HG03558 (cell line): ENCODE measurements around the gene CLOCK.
A peak's percentile ranks its signal among the peaks of the same experiment; 100 is the strongest.
"Not testable (repeated sequence)": the region's sequence is repeated elsewhere in the genome, so short reads cannot be mapped to it uniquely, and the experiment has no call there.

Experiments
- ATAC-seq: cut with Tn5 transposase; IDR thresholded peaks from one replicate; pipeline ENCODE4 v1.9.1; 2021; ENCODE audit warnings: moderate number of reproducible peaks; ENCODE audit not compliant: unreplicated experiment; ENCODE audit errors: extremely low read depth

Gene CLOCK

DNA sequence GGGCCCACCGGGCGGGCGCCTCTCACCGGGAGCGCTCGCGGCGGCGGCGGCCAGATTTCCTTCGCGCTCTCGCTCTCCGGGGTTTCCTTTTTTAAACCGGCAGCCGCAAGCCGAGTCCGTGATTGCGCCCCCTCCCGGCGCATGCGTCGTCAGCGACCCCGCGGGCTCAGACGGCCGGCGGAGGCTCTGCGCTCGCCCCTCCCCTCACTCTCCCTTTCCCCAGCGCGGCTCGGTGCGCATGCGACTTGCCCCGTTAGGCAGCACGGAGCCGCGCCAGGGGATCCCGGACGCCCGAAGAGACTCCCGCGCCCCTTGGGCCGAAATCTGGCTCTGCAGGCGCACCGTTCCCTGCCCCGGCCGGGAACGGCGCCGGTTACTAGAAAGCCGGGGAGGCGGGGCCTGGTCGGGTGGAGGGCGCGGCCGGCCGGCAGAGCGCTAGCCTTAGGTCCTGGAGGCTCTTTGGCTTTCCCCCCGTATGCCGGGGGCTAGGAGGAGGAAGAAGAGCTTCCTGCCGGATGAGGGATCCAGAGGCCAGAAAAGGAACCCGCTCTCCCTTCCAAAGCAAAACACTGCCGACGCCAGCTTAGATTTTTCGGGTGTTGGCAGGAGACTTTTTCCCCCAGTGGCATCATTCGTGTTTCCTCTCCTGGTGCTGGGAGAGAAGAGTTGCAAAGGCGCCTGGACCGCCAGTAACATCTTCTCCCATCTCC is at the start of gene CLOCK:
TSS of gene CLOCK (minus strand) at position 154 of the 710 bp plus-strand sequence. CDS start 64,124 bp downstream, outside the sequence.
- peak; percentile 54 for ATAC-seq

GRCh38 chr4:55592014-55592413 is 45.3 kb upstream of the CLOCK start, which contains the start of gene PDCL2:
Gene PDCL2 (minus strand): TSS chr4:55592245. CDS start chr4:55592109, 136 bp downstream.
- no peak for ATAC-seq

DNA sequence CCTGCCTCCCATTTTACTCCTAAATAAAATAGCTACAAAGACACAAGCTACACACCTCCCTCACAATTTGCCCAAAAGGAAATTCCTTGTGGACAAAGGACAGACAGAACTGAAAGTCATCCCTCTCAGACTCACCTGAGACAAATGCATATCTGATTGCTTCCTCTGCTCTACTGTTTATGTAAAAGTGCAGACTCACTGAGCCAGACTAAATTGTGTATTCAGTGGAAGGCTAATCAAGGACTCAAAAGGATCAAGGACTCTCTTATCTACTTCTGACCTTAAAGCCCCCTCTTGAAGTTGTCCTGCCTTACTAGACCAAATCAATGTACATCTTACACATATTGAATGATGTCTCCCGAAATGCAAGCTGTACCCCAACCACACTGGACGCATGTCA is 41.5 kb upstream of the CLOCK start:
- ATAC-seq, result no peak

DNA sequence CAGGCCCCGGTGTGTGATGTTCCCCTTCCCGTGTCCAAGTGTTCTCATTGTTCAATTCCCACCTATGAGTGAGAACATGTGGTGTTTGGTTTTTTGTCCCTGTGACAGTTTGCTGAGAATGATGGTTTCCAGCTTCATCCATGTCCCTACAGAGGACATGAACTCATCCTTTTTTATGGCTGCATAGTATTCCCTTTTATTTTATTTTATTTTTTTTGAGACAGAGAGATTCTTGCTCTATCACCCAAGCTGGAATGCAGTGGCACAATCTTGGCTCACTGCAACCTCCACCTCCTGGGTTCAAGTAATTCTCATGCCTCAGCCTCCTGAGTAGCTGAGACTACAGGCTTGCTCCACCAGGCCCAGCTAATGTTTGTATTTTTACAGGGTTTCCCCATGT is 36.1 kb upstream of the CLOCK start:
- not testable (repeated sequence) for ATAC-seq

DNA sequence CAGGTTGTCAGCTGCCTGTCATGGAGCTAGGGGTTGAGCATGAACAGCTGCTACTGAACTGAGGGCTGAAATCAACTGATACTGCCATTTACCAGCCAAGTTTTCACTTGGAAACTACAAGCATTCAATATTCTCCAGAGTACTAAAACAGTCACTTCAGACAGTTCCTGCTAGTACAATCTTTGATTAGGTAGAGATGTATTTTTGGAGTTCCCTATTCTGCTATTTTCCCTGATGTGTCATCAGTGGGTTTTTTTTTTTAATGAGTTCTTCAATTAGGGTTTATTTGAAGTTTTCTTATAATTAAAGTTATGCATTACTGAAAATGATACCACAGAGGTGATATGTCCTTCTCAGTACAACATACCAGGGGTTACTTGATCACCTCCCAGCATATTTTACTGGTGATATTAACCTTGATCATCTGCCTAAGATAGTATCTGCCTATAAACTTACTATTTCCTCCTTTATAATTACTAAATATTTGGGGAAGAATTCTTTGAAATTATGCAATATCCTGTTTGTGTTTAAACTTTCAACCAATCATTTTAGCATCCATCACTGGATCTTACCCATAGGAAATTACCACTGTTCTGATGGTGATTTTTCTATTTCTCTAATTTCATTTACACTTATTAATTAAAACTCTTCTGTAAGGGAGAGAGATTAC is 31.8 kb upstream of the CLOCK start:
- no peak for ATAC-seq

DNA sequence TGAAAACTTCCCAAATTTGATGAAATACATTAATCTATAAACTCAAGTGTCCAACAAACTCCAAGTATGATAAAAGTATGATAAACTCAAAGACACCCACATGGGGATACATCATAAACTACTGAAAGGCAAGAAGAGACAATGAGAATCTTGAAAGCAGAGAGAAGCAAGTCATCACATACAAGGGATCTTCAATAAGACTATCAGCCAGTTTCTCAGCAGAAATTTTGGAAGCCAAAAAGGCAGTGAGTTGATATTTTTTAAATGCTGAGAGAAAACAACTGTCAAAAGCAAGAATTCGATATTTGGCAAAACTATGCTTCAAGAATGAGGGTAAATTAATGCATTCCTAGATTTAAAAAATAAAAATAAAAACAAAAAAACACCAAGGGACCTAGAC is 28.8 kb upstream of the CLOCK start:
- ATAC-seq, result no peak

DNA sequence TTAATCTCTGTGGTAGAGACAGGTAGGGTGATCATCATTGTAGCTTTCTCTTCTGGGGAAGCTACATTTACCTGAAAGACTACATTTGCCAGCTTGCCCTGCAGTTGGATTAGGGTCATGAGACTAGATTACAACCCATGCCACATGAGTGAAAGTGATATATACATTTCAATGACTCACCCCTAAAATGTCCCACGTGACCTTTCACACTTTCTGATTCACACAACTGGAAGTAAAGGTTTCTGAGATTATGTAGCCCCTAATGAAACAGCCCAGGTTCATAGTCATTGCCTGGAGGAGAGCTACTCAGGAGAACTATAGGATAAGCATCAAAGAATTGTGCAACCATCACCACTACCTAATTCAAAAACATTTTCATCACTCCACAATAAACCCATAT is 27.5 kb upstream of the CLOCK start:
- no peak for ATAC-seq

DNA sequence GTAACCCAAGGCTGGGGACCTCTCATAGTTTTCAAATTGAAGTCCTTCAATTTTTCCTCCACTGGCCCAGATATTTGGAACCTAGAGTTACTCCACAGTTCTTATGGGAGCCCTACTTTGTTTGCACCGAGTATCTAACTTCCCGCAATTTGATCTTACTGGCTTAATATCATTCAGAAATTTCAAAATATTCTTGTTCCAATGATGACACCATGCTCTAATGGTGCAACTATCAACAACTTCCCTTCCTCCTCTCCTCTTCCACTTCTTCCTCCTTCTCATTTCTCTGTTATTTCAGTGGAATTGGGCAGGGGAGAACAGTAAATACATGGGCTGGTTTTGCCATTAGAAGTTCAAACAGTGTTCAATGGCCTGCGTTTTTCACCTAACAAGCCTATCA is 25.1 kb upstream of the CLOCK start:
- no peak for ATAC-seq

GRCh38 chr4:55568905-55569504 is 22.3 kb upstream of the CLOCK start:
- ATAC-seq, result no peak

DNA sequence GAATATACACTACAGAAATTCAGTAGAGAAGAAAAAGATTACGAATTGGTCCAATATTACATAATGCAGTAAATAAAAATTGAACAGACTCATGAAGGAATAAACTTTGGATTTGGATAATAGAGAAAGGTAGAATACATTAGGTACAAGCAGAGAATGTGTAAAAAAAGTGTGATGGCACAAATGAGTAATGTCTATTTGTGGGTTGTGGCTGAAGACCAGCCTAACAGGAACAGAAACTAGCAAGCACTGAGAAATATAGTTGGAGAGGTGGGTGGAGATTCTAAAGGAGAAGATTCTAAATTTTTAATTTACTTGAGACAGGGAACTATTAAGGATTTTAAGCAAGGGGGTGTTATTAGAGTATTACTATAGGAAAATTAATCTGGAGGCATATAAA is 15.2 kb upstream of the CLOCK start:
- ATAC-seq, result peak; percentile 100

DNA sequence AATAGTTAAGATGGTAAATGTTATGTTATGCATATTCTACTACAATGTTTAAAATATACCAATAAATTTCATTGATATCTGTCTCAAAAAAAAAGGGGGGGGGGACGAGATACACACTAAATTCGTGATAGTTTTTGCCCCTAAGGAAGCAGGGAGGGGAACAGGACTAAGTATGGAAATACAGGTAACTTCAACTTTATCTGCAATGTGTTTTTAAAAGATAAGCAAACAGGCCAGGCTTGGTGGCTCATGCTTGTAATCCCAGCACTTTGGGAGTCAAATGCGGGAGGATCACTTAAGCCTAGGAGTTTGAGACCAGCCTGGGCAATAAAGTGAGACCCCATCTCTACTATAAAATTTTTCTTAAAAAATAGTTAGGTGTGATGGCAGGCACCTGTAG is 13.4 kb upstream of the CLOCK start:
- ATAC-seq, result no peak

GRCh38 chr4:55554453-55555030 is 7.8 kb upstream of the CLOCK start:
- ATAC-seq, result no peak

GRCh38 chr4:55553441-55554201 is 6.9 kb upstream of the CLOCK start:
- no peak for ATAC-seq

GRCh38 chr4:55551964-55552363 is 5.3 kb upstream of the CLOCK start:
- ATAC-seq, result not testable (repeated sequence)

GRCh38 chr4:55549888-55550287 is 3.2 kb upstream of the CLOCK start:
- ATAC-seq, result no peak

DNA sequence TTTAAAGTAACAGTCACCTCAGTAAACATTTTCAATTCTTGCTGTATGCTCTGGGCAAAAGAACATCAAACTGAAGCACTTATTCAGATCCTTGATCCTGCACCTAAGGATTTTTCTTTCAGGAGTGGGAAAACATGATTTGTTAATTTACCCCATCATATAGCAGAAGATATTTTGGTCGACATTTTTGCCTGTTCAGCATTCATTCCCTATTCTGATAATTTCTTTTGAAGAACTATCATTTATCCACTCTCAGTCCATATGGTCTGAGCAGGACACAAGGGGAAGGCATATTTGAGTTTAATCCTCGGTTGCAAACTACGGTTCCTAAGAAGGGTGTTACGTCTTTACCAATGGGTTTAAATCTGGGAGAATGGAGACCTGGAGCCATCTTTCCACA is 1.2 kb upstream of the CLOCK start:
- no peak for ATAC-seq

DNA sequence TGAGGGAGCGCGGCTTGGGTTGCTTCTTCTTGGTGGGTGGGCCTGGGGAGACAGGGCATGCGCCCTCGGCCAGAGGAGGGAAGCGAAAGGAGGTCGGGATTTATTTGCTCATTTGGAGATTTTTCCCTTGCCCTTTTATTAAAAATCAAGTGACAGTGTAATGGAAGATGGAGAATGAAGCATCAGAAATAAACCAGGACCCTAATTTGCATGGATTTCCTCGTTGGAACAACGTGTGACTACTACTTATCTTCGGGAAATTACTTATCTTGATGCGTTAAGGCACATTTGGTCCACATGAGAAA is 709 bp upstream of the CLOCK start:
- ATAC-seq, result no peak

GRCh38 chr4:55546506-55546755 is 278 bp downstream of the CLOCK start:
- peak; percentile 22 for ATAC-seq

- ATAC-seq, result peak; percentile 28
These were observed 836 bp downstream of the CLOCK start for GRCh38 chr4:55545641-55546505.

- no peak for ATAC-seq
These were observed 1.6 kb downstream of the CLOCK start for GRCh38 chr4:55545151-55545550.
